Measurements from ENCODE around the gene FXYD7. TPM values are rescaled to one million over a fixed set of nuclear protein-coding genes. Genes with fewer than 3 reads are reported as not detected.

FXYD7 gene
- total and polyA plus RNA-seq, 2 of the 13 experiments (the other 11 are each of a cell fraction or from before 2014, with no cell fraction given): 0.55 TPM; not detected in 1

- TF ChIP-seq ZZZ3 (CRISPR knock-in tag; IDR thresholded peaks at IDR 0.05; ENCODE audit: borderline replicate concordance): no peak
- no peak for TF ChIP-seq ZSCAN20 (CRISPR knock-in tag; IDR thresholded peaks at IDR 0.05; ENCODE audit: borderline replicate concordance)
- TF ChIP-seq POLR2A (IDR thresholded peaks at IDR 0.05; ENCODE audit: insufficient read depth in 1 of 2, low read depth in 2 of 2, low read length in 2 of 2): no peak
- TF ChIP-seq MAFK (conservative IDR thresholded peaks at IDR 0.05 in 1 of 2, IDR thresholded peaks at IDR 0.05 in 1 of 2; ENCODE audit: low read length in 2 of 2): no peak
- TF ChIP-seq TEAD2 (CRISPR knock-in tag; IDR thresholded peaks at IDR 0.05): no peak
- TF ChIP-seq ZNF775 (CRISPR knock-in tag; IDR thresholded peaks at IDR 0.05; ENCODE audit: borderline replicate concordance): no peak
- no peak for TF ChIP-seq CEBPZ (IDR thresholded peaks at IDR 0.05; ENCODE audit: low read length)
- TF ChIP-seq DBP (CRISPR knock-in tag; IDR thresholded peaks at IDR 0.05; ENCODE audit: not compliant biosample characterization): no peak
- TF ChIP-seq ZNF232 (CRISPR knock-in tag; IDR thresholded peaks at IDR 0.05; ENCODE audit: borderline replicate concordance): 0 out of 2 replicates have a peak, but pooled peaks have one; percentile 25
- no peak for TF ChIP-seq ZNF749 (CRISPR knock-in tag; IDR thresholded peaks at IDR 0.05; ENCODE audit: borderline replicate concordance)
- TF ChIP-seq NONO (IDR thresholded peaks at IDR 0.05): no peak
- TF ChIP-seq NONO (CRISPR knock-in tag; conservative IDR thresholded peaks at IDR 0.05): peak; percentile 56; the same call in 1 of the 2 replicates
- TF ChIP-seq ATF6 (CRISPR knock-in tag; conservative IDR thresholded peaks at IDR 0.05): no peak
- TF ChIP-seq ZBTB33 (CRISPR knock-in tag; IDR thresholded peaks at IDR 0.05): no peak; the same call in 1 of the 2 replicates
- no peak for TF ChIP-seq EEA1 (CRISPR knock-in tag; IDR thresholded peaks at IDR 0.05; ENCODE audit: borderline replicate concordance)
Measured at GRCh38 chr19:35130761-35131720, 12.0 kb upstream of the FXYD7 start (continued).

All from HepG2 (cell line).